K562 (cell line): ENCODE measurements around the gene POLDIP3. TPM values are rescaled to one million over a fixed set of nuclear protein-coding genes. Genes with fewer than 3 reads are reported as not detected.

Source experiments
- CBFA2T2 ChIP-seq: fragments of 450-650 bp; conservative IDR thresholded peaks from 2 replicates; pipeline ENCODE4 v1.6.1; 2017; ENCODE audit warnings: mild to moderate bottlenecking
- CBX1 ChIP-seq: sonication (generic); IDR thresholded peaks from 2 replicates; pipeline ENCODE4 v1.6.1; 2016; ENCODE audit warnings: antibody characterized with exemption, low read depth, mild to moderate bottlenecking
- COPS2 ChIP-seq: fragments of 450-650 bp; conservative IDR thresholded peaks from 2 replicates; pipeline ENCODE4 v1.6.1; 2016; ENCODE audit warnings: mild to moderate bottlenecking, moderate library complexity
- FOXJ2 ChIP-seq: fragments of 200-800 bp; sonication (Bioruptor generic); IDR thresholded peaks from 2 replicates; pipeline ENCODE4 v1.6.1; 2016; ENCODE audit warnings: missing genetic modification characterization, missing compliant biosample characterization
- GATA2 ChIP-seq: sonication (generic); formaldehyde crosslinking; IDR thresholded peaks from 2 replicates; pipeline ENCODE4 v1.4.0; 2020; ENCODE audit warnings: mild to moderate bottlenecking, missing genetic modification reagents
- JUN ChIP-seq, 2 experiments: sonication (generic) in 1 of 2; formaldehyde crosslinking in 1 of 2; IDR thresholded peaks; 2 replicates each; pipeline versions ENCODE4 v1.6.1 to v1.8.0; 2012 to 2022; ENCODE audit warnings: borderline replicate concordance in 2 of 2, mild to moderate bottlenecking in 2 of 2, improper control_type of control experiment in 1 of 2, low read depth in 1 of 2, low read length in 1 of 2, missing genetic modification reagents in 1 of 2
- KAT8 ChIP-seq: fragments of 450-650 bp; IDR thresholded peaks from 2 replicates; pipeline ENCODE4 v1.6.1; 2016; ENCODE audit warnings: low read depth, mild to moderate bottlenecking
- LARP7 ChIP-seq: fragments of 450-650 bp; IDR thresholded peaks from 2 replicates; pipeline ENCODE4 v1.6.1; 2016
- NEUROD1 ChIP-seq: fragments of 150-350 bp; IDR thresholded peaks from 2 replicates; pipeline ENCODE4 v1.6.1; 2014; ENCODE audit warnings: borderline replicate concordance, low read length, low read depth; ENCODE audit not compliant: partially characterized antibody
- NONO ChIP-seq, 2 experiments: fragments of 200-400 bp in 1 of 2; fragments of 450-650 bp in 1 of 2; formaldehyde crosslinking in 1 of 2; IDR thresholded peaks; 2 replicates each; pipeline ENCODE4 v1.6.1; 2017; ENCODE audit warnings: low read depth in 2 of 2, mild to moderate bottlenecking in 2 of 2, moderate library complexity in 2 of 2, low read length in 1 of 2
- POLR2AphosphoS5 ChIP-seq: IDR thresholded peaks from 2 replicates; pipeline ENCODE4 v1.6.1; 2011; ENCODE audit warnings: mild to moderate bottlenecking, low read depth, low read length, moderate library complexity; ENCODE audit not compliant: control insufficient read depth, insufficient read depth
- POLR3A ChIP-seq: IDR thresholded peaks from 2 replicates; pipeline ENCODE4 v1.6.1; 2011; ENCODE audit warnings: borderline replicate concordance, mild to moderate bottlenecking, moderate library complexity; ENCODE audit not compliant: insufficient read length, insufficient read depth; ENCODE audit errors: extremely low read depth
- RFX5 ChIP-seq: IDR thresholded peaks from 2 replicates; pipeline ENCODE4 v1.6.1; 2011; ENCODE audit warnings: low read depth, mild to moderate bottlenecking, improper control_type of control experiment, low read length
- SMAD3 ChIP-seq: fragments of 450-650 bp; formaldehyde crosslinking; conservative IDR thresholded peaks from 2 replicates; pipeline ENCODE4 v1.4.0; 2020; ENCODE audit warnings: mild to moderate bottlenecking
- SRSF9 ChIP-seq: fragments of 200-400 bp; formaldehyde crosslinking; IDR thresholded peaks from 2 replicates; pipeline ENCODE4 v1.6.1; 2017; ENCODE audit warnings: low read depth, low read length, borderline replicate concordance
- TBP ChIP-seq: optimal IDR thresholded peaks from 2 replicates; pipeline ENCODE3; 2011; ENCODE audit warnings: low read depth, low read length, improper control_type of control experiment
- ZFP1 ChIP-seq: fragments of 450-650 bp; formaldehyde crosslinking; IDR thresholded peaks from 2 replicates; pipeline ENCODE4 v1.4.0; 2020; ENCODE audit warnings: mild to moderate bottlenecking, mixed read lengths
- ZNF165 ChIP-seq: fragments of 250-450 bp; sonication (Bioruptor Pico); IDR thresholded peaks from 2 replicates; pipeline ENCODE4 v1.4.0; 2020; ENCODE audit warnings: borderline replicate concordance
- ZNF274 ChIP-seq: IDR thresholded peaks from 2 replicates; pipeline ENCODE4 v1.6.1; 2011; ENCODE audit warnings: low read depth, mild to moderate bottlenecking, low read length, moderate library complexity, borderline replicate concordance
- ZNF512 ChIP-seq: IDR thresholded peaks from 2 replicates; pipeline ENCODE4 v1.6.1; 2016; ENCODE audit warnings: missing genetic modification characterization, missing compliant biosample characterization
- polyA plus RNA-seq, 8 experiments: library from polyadenylated mRNA; depleted of rRNA in 4 of 8; stranded (reverse) in 5 of 8; unstranded in 3 of 8; fragments of >200 nt; fragmentation: Nextera tagmentation in 2 of 8; fragmentation: Illumina TruSeq in 1 of 8; extraction: Ambion mirVana in 2 of 8; extraction: Trizol in 1 of 8; gene quantifications; 2 replicates each; pipeline versions ENCODE4 v1.2.1 to v1.2.3, GENCODE V29; 2011 to 2014; ENCODE audit warnings: inconsistent platforms in 1 of 8, missing spikeins in 1 of 8
- total RNA-seq, 7 experiments: library from RNA; depleted of rRNA in 6 of 7; stranded (reverse); fragments of >200 nt in 6 of 7; fragmentation: Illumina TruSeq in 2 of 7; extraction: Trizol in 2 of 7; gene quantifications; 2 replicates each; pipeline versions ENCODE4 v1.2.1 to v1.2.3, GENCODE V29; 2011 to 2021; ENCODE audit warnings: low replicate concordance in 1 of 7
- TF ChIP-seq, protein P1 (sequence below): sonication (generic); formaldehyde crosslinking; IDR thresholded peaks from 2 replicates; pipeline ENCODE4 v1.8.0; 2023; ENCODE audit warnings: mild to moderate bottlenecking, missing genetic modification reagents

POLDIP3 gene
- total and polyA plus RNA-seq, 9 of the 15 experiments (the other 6 are each of a cell fraction or from before 2014, with no cell fraction given): 14.3 to 53.0 (median 26.3) TPM

GRCh38 chr22:42614312-42615091, at the start of gene POLDIP3 (continued):
- no peak for TF ChIP-seq POLR3A
- TF ChIP-seq POLR2AphosphoS5: no peak; the same call in 1 of the 2 replicates
- no peak for TF ChIP-seq NEUROD1
- no peak for TF ChIP-seq CBX1
- no peak for TF ChIP-seq GATA2
- no peak for TF ChIP-seq KAT8
- TF ChIP-seq COPS2: no peak
- TF ChIP-seq JUN (IDR thresholded peaks at IDR 0.05; ENCODE audit: borderline replicate concordance, low read depth, low read length): no peak
- TF ChIP-seq JUN (CRISPR knock-in tag; IDR thresholded peaks at IDR 0.05; ENCODE audit: borderline replicate concordance): no peak
- TF ChIP-seq SMAD3 (CRISPR knock-in tag): no peak
- no peak for TF ChIP-seq ZFP1 (CRISPR knock-in tag)
- TF ChIP-seq TBP: no peak
- TF ChIP-seq ZNF274: no peak
- TF ChIP-seq SRSF9: no peak
- no peak for TF ChIP-seq FOXJ2 (tag)
- TF ChIP-seq, protein P1, sequence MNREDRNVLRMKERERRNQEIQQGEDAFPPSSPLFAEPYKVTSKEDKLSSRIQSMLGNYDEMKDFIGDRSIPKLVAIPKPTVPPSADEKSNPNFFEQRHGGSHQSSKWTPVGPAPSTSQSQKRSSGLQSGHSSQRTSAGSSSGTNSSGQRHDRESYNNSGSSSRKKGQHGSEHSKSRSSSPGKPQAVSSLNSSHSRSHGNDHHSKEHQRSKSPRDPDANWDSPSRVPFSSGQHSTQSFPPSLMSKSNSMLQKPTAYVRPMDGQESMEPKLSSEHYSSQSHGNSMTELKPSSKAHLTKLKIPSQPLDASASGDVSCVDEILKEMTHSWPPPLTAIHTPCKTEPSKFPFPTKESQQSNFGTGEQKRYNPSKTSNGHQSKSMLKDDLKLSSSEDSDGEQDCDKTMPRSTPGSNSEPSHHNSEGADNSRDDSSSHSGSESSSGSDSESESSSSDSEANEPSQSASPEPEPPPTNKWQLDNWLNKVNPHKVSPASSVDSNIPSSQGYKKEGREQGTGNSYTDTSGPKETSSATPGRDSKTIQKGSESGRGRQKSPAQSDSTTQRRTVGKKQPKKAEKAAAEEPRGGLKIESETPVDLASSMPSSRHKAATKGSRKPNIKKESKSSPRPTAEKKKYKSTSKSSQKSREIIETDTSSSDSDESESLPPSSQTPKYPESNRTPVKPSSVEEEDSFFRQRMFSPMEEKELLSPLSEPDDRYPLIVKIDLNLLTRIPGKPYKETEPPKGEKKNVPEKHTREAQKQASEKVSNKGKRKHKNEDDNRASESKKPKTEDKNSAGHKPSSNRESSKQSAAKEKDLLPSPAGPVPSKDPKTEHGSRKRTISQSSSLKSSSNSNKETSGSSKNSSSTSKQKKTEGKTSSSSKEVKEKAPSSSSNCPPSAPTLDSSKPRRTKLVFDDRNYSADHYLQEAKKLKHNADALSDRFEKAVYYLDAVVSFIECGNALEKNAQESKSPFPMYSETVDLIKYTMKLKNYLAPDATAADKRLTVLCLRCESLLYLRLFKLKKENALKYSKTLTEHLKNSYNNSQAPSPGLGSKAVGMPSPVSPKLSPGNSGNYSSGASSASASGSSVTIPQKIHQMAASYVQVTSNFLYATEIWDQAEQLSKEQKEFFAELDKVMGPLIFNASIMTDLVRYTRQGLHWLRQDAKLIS: 0 out of 2 replicates have a peak, but pooled peaks have one; percentile 48
- no peak for TF ChIP-seq LARP7
- no peak for TF ChIP-seq ZNF165 (CRISPR knock-in tag)
- peak; percentile 31 to 56; a peak in 1 of 4 replicates for TF ChIP-seq NONO (IDR thresholded peaks at IDR 0.05; ENCODE audit: low read depth in 2 of 2, low read length in 1 of 2)
- TF ChIP-seq CBFA2T2: no peak
- TF ChIP-seq RFX5: no peak
- no peak for TF ChIP-seq ZNF512
